ENCODE measurements around the gene SLCO2A1.

The SLCO2A1 gene

GRCh38 chr3:133980550-133980949, 49.2 kb downstream of the SLCO2A1 start:
- no peak for DNase-seq (ENCODE audit: low spot score)
- CTCF ChIA-PET: no interaction called here
- POLR2A ChIA-PET (ENCODE audit: low non-redundant PET): no interaction called here
- no peak overlapping the region for H3K27ac ChIP-seq
- no peak for TF ChIP-seq CTCF (conservative IDR thresholded peaks at IDR 0.05; ENCODE audit: low read depth)

DNA sequence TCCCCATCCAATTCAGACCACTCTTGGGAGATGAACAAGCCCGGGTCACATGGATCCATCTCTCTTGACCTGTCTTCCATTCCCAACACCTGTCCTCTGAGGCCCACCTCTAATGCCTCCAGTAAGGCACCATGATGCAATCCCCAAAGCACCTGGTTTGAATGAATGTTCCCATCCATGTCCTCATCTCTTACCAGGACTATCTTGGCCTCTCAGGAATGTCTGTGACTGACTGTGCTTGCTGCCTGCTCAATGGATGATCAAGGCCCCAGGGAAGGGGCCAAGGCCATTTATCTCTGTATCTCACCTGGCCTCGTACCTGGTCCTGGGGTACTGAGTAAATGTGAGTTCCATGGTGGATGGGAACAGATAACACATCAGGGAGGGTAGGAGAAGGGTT, 49.7 kb downstream of the SLCO2A1 start:
- H3K27ac ChIP-seq: no peak overlapping the region
- no peak for TF ChIP-seq CTCF (conservative IDR thresholded peaks at IDR 0.05; ENCODE audit: low read depth)
- DNase-seq (ENCODE audit: low spot score): no peak
- POLR2A ChIA-PET (ENCODE audit: low non-redundant PET): no interaction called here
- CTCF ChIA-PET: no interaction called here

DNA sequence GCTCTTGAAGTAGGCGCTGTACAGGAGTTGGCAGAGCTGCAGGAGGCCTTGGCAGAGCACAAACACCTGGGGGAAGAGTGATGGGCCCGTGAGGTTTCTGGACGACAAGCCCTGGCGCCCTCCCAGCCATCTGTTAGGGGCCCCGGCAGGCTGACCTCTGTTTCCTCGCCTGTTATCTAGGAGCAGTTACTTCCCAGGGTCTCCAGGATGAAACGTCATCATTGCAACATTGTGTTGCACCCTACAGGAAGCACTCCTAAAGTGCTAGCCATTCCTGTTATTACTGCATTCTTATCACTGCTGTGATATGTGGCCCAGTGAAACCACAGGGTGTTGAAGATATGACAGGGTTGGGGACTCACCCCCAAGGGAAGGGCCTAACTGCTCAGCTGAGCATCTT, 50.2 kb downstream of the SLCO2A1 start:
- no peak for DNase-seq (ENCODE audit: low spot score)
- CTCF ChIA-PET: no interaction called here
- H3K27ac ChIP-seq: no peak overlapping the region
- POLR2A ChIA-PET (ENCODE audit: low non-redundant PET): no interaction called here
- TF ChIP-seq CTCF (conservative IDR thresholded peaks at IDR 0.05; ENCODE audit: low read depth): no peak

- no peak for TF ChIP-seq CTCF (conservative IDR thresholded peaks at IDR 0.05; ENCODE audit: low read depth)
- no peak for DNase-seq (ENCODE audit: low spot score)
- no peak overlapping the region for H3K27ac ChIP-seq
- CTCF ChIA-PET: no interaction called here
- POLR2A ChIA-PET (ENCODE audit: low non-redundant PET): no interaction called here
Observed at GRCh38 chr3:133977568-133977967, 52.2 kb downstream of the SLCO2A1 start.

DNA sequence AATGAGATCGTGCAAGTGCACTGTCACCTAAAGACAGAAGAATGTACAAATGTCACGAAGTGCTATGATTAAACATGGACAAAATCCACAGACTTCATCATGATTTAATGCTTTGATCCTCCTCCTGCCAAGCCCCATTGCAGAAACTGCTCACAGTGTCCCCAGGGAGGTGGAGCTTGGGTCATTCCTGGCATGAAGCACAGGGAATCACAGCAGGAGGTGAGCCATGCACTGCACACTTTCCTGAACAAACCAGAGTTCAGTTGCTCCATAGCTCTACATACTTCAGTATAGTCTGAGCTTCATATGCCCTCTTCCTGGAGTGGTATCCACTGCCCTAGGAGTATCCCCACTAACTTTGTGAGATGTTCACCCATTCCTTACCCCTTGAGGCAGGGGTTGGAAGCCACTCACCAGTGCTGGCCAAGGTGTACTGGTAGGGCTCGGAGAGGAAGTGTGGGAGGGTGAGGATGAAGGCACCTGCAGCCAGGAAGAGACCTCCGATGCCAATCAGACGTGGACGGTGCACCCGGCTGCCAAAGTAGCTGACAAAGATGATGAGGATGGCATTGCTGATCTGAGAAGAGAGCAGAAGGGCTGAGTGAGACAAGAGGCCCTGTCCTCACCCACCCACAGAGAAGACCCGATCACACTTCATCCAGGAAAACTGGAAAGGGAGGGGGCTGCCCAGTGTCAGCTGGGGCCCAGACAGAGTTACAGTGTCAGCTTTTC, 56.3 kb downstream of the SLCO2A1 start:
- no peak for TF ChIP-seq CTCF (conservative IDR thresholded peaks at IDR 0.05; ENCODE audit: low read depth)
- CTCF ChIA-PET: no interaction called here
- POLR2A ChIA-PET (ENCODE audit: low non-redundant PET): no interaction called here
- no peak for DNase-seq (ENCODE audit: low spot score)
- H3K27ac ChIP-seq: no peak overlapping the region

GRCh38 chr3:133972156-133972555, 57.6 kb downstream of the SLCO2A1 start:
- no peak for DNase-seq (ENCODE audit: low spot score)
- POLR2A ChIA-PET (ENCODE audit: low non-redundant PET): no interaction called here
- CTCF ChIA-PET: no interaction called here
- no peak overlapping the region for H3K27ac ChIP-seq
- no peak for TF ChIP-seq CTCF (conservative IDR thresholded peaks at IDR 0.05; ENCODE audit: low read depth)

All from RWPE1 (cell line).